Neural cell (in vitro differentiated cells): ENCODE results near the gene CCDC28A. TPM values are rescaled to one million over a fixed set of nuclear protein-coding genes. Genes with fewer than 3 reads are reported as not detected.

Experiments
- H2AFZ ChIP-seq: fragments of 200-600, 300-800 bp; sonication (generic), shearing (Covaris generic); 2 replicates; pipeline ENCODE4 v1.6.0; 2014; ENCODE audit warnings: low read depth, mild to moderate bottlenecking, antibody characterized with exemption, low read length, moderate library complexity
- H3F3A ChIP-seq: fragments of 200-600 bp; shearing (Covaris generic); 2 replicates; pipeline ENCODE4 v1.6.1; 2016; ENCODE audit warnings: mild to moderate bottlenecking, moderate library complexity, mixed read lengths, antibody characterized with exemption, low read length; ENCODE audit not compliant: insufficient read depth, poor library complexity, severe bottlenecking
- H3K27ac ChIP-seq: fragments of 200-600, 300-800 bp; sonication (generic), shearing (Covaris generic); 2 replicates; pipeline ENCODE4 v1.5.1; 2014; ENCODE audit warnings: mild to moderate bottlenecking, low read length, moderate library complexity
- H3K27me3 ChIP-seq: fragments of 300-800, 200-600 bp; sonication (generic), shearing (Covaris generic); 2 replicates; pipeline ENCODE4 v1.6.0; 2014; ENCODE audit warnings: mild to moderate bottlenecking, low read depth, low read length, moderate library complexity; ENCODE audit not compliant: insufficient read depth
- H3K36me3 ChIP-seq: fragments of 300-800, 200-600 bp; sonication (generic), shearing (Covaris generic); 2 replicates; pipeline ENCODE4 v1.5.1; 2014; ENCODE audit warnings: mild to moderate bottlenecking, antibody characterized with exemption, low read length, moderate library complexity; ENCODE audit not compliant: insufficient read depth
- H3K4me2 ChIP-seq: fragments of 300-800, 200-600 bp; sonication (generic), shearing (Covaris generic); 2 replicates; pipeline ENCODE4 v1.6.0; 2014; ENCODE audit warnings: mild to moderate bottlenecking, low read length
- H3K4me3 ChIP-seq: fragments of 300-800, 200-600 bp; sonication (generic), shearing (Covaris generic); 2 replicates; pipeline ENCODE4 v1.5.1; 2014; ENCODE audit warnings: mild to moderate bottlenecking, low read length, moderate library complexity
- H3K79me2 ChIP-seq: fragments of 200-600 bp; shearing (Covaris generic); replicated peaks from 2 replicates; pipeline ENCODE4 v1.6.0; 2014; ENCODE audit warnings: mild to moderate bottlenecking, low read length, moderate library complexity; ENCODE audit not compliant: insufficient read depth
- H3K9ac ChIP-seq: fragments of 300-800, 200-600 bp; sonication (generic), shearing (Covaris generic); 2 replicates; pipeline ENCODE4 v1.6.1; 2016; ENCODE audit warnings: mild to moderate bottlenecking, low read length, mixed read lengths
- H3K9me2 ChIP-seq: fragments of 200-600 bp; shearing (Covaris generic); 2 replicates; pipeline ENCODE4 v1.6.1; 2016; ENCODE audit warnings: mild to moderate bottlenecking, low read length, mixed read lengths; ENCODE audit not compliant: insufficient read depth
- H3K9me3 ChIP-seq: fragments of 200-600, 300-800 bp; sonication (generic), shearing (Covaris generic); 2 replicates; pipeline ENCODE4 v1.6.1; 2016; ENCODE audit warnings: mild to moderate bottlenecking, mixed run types, low read length, moderate library complexity, mixed read lengths
- H4K20me1 ChIP-seq: fragments of 200-600 bp; shearing (Covaris generic); 2 replicates; pipeline ENCODE4 v1.6.1; 2016; ENCODE audit warnings: mild to moderate bottlenecking, mixed run types; ENCODE audit not compliant: insufficient read depth
- EP300 ChIP-seq: fragments of 450-650 bp; conservative IDR thresholded peaks from 2 replicates; pipeline ENCODE4 v1.6.1; 2014; ENCODE audit warnings: antibody characterized with exemption, mild to moderate bottlenecking, moderate library complexity; ENCODE audit not compliant: poor library complexity, severe bottlenecking
- EZH2 ChIP-seq: fragments of 200-600, 300-800 bp; shearing (Covaris generic), sonication (generic); IDR thresholded peaks from 2 replicates; pipeline ENCODE4 v1.6.1; 2014; ENCODE audit warnings: antibody characterized with exemption, low read length, borderline replicate concordance, mild to moderate bottlenecking; ENCODE audit not compliant: insufficient read depth, poor library complexity, severe bottlenecking
- MXI1 ChIP-seq: fragments of 450-650 bp; conservative IDR thresholded peaks from 2 replicates; pipeline ENCODE4 v1.6.1; 2014; ENCODE audit warnings: antibody characterized with exemption, mild to moderate bottlenecking; ENCODE audit not compliant: poor library complexity, severe bottlenecking
- POLR2AphosphoS5 ChIP-seq: IDR thresholded peaks from 2 replicates; pipeline ENCODE4 v1.6.1; 2012
- RAD21 ChIP-seq: fragments of 450-650 bp; conservative IDR thresholded peaks from 2 replicates; pipeline ENCODE4 v1.6.1; 2014; ENCODE audit warnings: antibody characterized with exemption, mild to moderate bottlenecking, moderate library complexity
- SMC3 ChIP-seq: fragments of 450-650 bp; conservative IDR thresholded peaks from 2 replicates; pipeline ENCODE4 v1.6.1; 2014; ENCODE audit warnings: antibody characterized with exemption, mild to moderate bottlenecking, moderate library complexity; ENCODE audit not compliant: poor library complexity
- TAF1 ChIP-seq: IDR thresholded peaks from 2 replicates; pipeline ENCODE4 v1.6.1; 2012; ENCODE audit warnings: low read depth
- polyA plus RNA-seq: library from polyadenylated mRNA; depleted of rRNA; stranded (reverse); fragments of >200 nt; gene quantifications from 2 replicates; pipeline ENCODE4 v1.2.3, GENCODE V29; 2014
- TF ChIP-seq, protein P1 (sequence below): IDR thresholded peaks from 2 replicates; pipeline ENCODE4 v1.6.1; 2012; ENCODE audit warnings: borderline replicate concordance
- TF ChIP-seq, protein P2 (sequence below): fragments of 450-650 bp; IDR thresholded peaks from 2 replicates; pipeline ENCODE4 v1.5.1; 2014; ENCODE audit warnings: antibody characterized with exemption, mild to moderate bottlenecking, moderate library complexity; ENCODE audit not compliant: poor library complexity, severe bottlenecking

CCDC28A gene
- polyA plus RNA-seq, 1 donor from 2014 or later = 10.6 TPM

DNA sequence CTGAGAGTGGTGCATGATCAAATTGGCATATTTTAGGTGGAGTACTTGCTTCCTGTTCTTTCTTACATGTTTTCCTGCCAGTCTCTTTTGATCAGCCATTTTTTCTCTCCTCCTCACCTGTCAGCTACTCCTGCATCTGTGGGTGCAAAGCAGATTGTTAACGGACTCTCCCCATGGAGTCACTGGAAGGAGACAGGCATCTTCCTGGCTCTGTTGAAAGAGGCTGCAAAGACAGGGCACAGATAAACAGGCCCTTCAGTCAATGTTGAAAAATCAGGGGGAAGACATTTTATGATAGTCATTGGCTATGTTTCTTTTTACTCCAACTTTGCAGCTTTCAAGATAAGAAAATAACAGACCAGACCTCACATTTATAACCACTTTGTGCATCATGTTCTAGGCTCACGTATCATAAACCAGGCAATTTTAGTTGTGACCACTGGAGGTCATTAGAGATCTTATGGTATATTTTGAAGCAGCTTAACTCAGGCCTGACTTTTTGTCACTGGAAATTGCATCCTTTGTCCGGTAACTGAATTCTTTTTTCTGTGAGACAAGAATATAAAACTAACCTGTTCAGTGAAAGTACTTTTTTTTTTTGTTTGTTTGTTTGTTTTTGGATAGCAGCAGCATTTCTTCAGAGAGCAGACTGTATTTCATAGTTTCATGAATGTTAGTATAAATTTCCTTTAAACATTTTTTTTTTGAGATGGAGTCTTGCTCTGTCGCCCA lies 42.4 kb downstream of the CCDC28A start:
- TF ChIP-seq EZH2 (no peak), EP300 (no peak), RAD21 (peak; percentile 82), POLR2AphosphoS5 (no peak), TAF1 (no peak), SMC3 (peak; percentile 82), MXI1 (no peak)
- TF ChIP-seq, protein P1, sequence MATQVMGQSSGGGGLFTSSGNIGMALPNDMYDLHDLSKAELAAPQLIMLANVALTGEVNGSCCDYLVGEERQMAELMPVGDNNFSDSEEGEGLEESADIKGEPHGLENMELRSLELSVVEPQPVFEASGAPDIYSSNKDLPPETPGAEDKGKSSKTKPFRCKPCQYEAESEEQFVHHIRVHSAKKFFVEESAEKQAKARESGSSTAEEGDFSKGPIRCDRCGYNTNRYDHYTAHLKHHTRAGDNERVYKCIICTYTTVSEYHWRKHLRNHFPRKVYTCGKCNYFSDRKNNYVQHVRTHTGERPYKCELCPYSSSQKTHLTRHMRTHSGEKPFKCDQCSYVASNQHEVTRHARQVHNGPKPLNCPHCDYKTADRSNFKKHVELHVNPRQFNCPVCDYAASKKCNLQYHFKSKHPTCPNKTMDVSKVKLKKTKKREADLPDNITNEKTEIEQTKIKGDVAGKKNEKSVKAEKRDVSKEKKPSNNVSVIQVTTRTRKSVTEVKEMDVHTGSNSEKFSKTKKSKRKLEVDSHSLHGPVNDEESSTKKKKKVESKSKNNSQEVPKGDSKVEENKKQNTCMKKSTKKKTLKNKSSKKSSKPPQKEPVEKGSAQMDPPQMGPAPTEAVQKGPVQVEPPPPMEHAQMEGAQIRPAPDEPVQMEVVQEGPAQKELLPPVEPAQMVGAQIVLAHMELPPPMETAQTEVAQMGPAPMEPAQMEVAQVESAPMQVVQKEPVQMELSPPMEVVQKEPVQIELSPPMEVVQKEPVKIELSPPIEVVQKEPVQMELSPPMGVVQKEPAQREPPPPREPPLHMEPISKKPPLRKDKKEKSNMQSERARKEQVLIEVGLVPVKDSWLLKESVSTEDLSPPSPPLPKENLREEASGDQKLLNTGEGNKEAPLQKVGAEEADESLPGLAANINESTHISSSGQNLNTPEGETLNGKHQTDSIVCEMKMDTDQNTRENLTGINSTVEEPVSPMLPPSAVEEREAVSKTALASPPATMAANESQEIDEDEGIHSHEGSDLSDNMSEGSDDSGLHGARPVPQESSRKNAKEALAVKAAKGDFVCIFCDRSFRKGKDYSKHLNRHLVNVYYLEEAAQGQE = no peak
- TF ChIP-seq, protein P2, sequence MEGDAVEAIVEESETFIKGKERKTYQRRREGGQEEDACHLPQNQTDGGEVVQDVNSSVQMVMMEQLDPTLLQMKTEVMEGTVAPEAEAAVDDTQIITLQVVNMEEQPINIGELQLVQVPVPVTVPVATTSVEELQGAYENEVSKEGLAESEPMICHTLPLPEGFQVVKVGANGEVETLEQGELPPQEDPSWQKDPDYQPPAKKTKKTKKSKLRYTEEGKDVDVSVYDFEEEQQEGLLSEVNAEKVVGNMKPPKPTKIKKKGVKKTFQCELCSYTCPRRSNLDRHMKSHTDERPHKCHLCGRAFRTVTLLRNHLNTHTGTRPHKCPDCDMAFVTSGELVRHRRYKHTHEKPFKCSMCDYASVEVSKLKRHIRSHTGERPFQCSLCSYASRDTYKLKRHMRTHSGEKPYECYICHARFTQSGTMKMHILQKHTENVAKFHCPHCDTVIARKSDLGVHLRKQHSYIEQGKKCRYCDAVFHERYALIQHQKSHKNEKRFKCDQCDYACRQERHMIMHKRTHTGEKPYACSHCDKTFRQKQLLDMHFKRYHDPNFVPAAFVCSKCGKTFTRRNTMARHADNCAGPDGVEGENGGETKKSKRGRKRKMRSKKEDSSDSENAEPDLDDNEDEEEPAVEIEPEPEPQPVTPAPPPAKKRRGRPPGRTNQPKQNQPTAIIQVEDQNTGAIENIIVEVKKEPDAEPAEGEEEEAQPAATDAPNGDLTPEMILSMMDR = peak; percentile 77
- H3F3A ChIP-seq = no peaks in the 10 kb centered on the region
- no peaks in the 10 kb centered on the region for H3K9me3 ChIP-seq
- no peaks in the 10 kb centered on the region for H3K79me2 ChIP-seq
- H2AFZ ChIP-seq = no peak overlapping the region
- H3K27me3 ChIP-seq = no peaks in the 10 kb centered on the region
- H3K4me3 ChIP-seq = no peak overlapping the region
- H3K36me3 ChIP-seq = no peaks in the 10 kb centered on the region
- H3K9ac ChIP-seq = no peak overlapping the region
- no peak overlapping the region for H3K27ac ChIP-seq
- no peak overlapping the region for H3K4me2 ChIP-seq
- H3K9me2 ChIP-seq = no peaks in the 10 kb centered on the region
- no peaks in the 10 kb centered on the region for H4K20me1 ChIP-seq

DNA sequence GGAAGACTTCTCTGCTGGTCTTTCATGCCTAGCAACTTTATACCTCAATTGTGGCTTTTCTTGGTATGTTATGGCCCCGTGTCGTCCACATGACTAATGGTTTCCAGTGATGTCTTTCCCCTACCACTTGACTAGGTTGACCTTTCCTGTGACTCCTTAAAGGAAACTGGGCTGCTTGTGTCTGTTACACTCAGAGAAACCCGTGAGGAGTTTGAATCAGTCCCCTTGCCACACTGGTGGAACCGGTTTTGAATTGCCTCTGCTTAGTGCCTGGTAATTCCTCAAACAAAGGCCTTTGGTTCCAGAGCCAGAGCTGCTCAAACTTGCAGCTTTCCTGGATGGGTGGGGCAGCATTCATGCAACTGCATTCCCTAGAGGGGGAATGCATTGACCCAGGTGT lies 44.2 kb downstream of the CCDC28A start:
- Histone ChIP-seq H3K9ac (no peak overlapping the region), H3K4me2 (no peak overlapping the region)
- TF ChIP-seq, protein P1 = no peak
- no peak for TF ChIP-seq SMC3
- no peak for TF ChIP-seq RAD21
- TF ChIP-seq, protein P2 = no peak
- TF ChIP-seq MXI1 = no peak
- no peak for TF ChIP-seq EZH2
- no peak for TF ChIP-seq TAF1
- TF ChIP-seq POLR2AphosphoS5 = no peak
- TF ChIP-seq EP300 = no peak

More for the DNA sequence above, 44.2 kb downstream of the CCDC28A start:
- H3K36me3 ChIP-seq = no peaks in the 10 kb centered on the region
- no peaks in the 10 kb centered on the region for H3K9me3 ChIP-seq
- no peaks in the 10 kb centered on the region for H3F3A ChIP-seq
- no peak overlapping the region for H3K27ac ChIP-seq
- no peak overlapping the region for H3K4me3 ChIP-seq
- H2AFZ ChIP-seq = no peak overlapping the region
- no peaks in the 10 kb centered on the region for H3K27me3 ChIP-seq
- H4K20me1 ChIP-seq = no peaks in the 10 kb centered on the region
- H3K9me2 ChIP-seq = no peaks in the 10 kb centered on the region
- H3K79me2 ChIP-seq = no peaks in the 10 kb centered on the region
